GM12872 (cell line): ENCODE results near the gene JAML.

Experiments
- TF ChIP-seq, protein P1 (sequence below): IDR thresholded peaks from 3 replicates; pipeline ENCODE4 v1.5.1; 2011; ENCODE audit warnings: low read depth, mild to moderate bottlenecking, low read length, moderate library complexity; ENCODE audit not compliant: insufficient read depth

The JAML gene

DNA sequence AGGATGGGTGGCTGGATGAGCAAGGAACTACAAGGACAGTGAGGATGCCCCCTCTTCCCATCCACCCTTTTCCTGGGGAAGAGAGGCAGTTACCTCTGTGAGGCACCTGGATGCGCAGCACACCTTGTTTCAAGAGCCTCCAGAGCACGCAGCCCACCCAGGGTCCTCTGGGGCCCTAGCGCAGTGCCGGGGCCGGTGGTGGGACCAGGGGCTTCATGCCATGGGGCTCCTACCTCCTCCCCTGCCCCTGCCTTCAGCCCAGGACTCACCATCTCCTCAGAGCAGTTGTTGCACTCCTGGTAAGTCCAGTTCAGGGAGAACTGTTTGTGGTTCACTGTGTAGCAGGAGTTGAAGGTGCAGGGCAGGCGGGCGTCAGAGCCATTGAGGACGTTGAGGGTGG, 56.5 kb downstream of the JAML start:
- TF ChIP-seq, protein P1, sequence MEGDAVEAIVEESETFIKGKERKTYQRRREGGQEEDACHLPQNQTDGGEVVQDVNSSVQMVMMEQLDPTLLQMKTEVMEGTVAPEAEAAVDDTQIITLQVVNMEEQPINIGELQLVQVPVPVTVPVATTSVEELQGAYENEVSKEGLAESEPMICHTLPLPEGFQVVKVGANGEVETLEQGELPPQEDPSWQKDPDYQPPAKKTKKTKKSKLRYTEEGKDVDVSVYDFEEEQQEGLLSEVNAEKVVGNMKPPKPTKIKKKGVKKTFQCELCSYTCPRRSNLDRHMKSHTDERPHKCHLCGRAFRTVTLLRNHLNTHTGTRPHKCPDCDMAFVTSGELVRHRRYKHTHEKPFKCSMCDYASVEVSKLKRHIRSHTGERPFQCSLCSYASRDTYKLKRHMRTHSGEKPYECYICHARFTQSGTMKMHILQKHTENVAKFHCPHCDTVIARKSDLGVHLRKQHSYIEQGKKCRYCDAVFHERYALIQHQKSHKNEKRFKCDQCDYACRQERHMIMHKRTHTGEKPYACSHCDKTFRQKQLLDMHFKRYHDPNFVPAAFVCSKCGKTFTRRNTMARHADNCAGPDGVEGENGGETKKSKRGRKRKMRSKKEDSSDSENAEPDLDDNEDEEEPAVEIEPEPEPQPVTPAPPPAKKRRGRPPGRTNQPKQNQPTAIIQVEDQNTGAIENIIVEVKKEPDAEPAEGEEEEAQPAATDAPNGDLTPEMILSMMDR, result no peak

DNA sequence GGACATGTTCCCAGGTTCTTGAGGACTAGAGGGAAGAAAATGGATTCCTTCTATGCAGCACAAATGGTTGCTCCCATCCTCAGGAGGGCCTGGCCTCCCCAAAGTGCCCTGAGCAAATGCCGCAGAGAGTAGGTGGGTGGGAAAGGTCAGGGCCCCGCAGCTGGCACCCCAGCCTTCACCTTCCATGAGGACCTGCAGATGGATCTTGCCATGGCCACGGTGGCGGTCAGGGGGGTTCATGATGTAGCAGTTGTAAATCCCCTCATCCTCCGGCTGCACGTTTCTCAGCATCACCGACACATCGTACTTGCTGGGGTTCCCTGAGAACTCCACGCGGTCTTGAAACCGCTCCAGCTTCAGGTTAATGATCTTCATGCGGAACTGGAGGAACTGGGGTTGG, 56.9 kb downstream of the JAML start:
- TF ChIP-seq, protein P1, result no peak

DNA sequence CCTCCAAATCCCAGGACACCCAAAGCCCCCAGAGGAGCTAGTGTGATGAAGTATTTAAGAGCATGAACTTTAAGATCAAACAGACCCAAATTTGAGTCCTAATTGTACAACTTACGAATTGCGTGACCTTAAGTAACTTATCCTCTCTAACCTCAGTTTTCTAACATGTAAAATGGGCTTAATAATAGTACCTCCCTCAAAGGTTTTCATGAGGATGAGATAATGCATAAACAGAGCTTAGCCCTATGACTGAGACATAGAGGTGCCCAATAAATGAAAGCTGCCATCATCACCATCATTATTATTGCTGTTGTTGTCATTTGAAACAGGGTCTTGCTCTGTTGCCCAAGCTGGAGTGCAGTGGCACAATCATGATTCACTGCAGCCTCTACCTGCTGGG, 57.6 kb downstream of the JAML start:
- TF ChIP-seq, protein P1, result no peak

- TF ChIP-seq, protein P1, result no peak
Measured at GRCh38 chr11:118166641-118167040, 58.2 kb downstream of the JAML start.

GRCh38 chr11:118164885-118165284, 59.9 kb downstream of the JAML start:
- TF ChIP-seq, protein P1, result no peak

DNA sequence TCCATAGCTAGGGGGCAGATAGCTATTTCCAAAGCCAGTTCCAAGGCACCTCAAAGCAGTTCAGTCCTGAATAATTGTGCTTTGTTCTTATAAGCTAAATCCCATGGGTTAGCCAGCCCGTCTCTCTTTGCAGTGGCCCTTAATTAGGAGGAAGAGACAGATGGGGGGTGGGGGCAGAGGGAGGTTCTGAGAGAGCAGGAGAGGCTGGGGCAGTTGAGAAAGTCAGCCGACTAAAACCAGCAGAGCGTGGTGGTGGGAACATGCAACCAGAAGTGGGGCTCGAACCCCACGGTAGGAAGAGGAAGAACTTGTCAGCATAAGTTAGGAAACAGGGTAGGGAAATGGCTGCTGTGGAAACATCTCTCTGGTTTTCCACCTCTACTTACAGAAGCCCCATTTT, 61.3 kb downstream of the JAML start:
- TF ChIP-seq, protein P1, result no peak

GRCh38 chr11:118162846-118163245, 62.0 kb downstream of the JAML start:
- TF ChIP-seq, protein P1, result no peak

DNA sequence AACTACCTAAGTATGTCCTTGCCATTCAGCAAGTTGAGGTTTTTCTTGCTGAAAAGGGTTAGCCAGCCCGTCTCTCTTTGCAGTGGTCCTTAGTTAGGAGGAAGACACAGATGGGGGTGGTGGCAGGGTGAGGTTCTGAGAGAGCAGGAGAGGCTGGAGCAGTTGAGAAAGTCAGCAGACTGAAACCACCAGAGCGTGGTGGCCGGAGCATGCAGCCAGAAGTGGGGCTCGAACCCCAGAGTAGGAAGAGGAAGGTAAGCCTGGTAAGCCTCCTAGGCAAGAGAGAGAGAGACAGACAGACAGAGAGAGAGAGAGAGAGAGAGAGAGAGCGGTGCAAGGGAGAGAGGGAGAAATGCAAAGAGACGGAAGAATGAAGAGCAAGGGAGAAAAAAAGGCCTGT, 63.0 kb downstream of the JAML start:
- TF ChIP-seq, protein P1, result no peak
